H9 (cell line): Measurements from ENCODE around the gene LMAN1. TPM values are rescaled to one million over a fixed set of nuclear protein-coding genes. Genes with fewer than 3 reads are reported as not detected.

Experiments
- DNase-seq: peaks from one replicate; pipeline ENCODE4 v3.0.0-alpha.2; 2017
- H2AFZ ChIP-seq: one replicate; pipeline ENCODE4 v1.6.1; 2013; ENCODE audit warnings: mild to moderate bottlenecking, low read length, control low read depth, moderate library complexity
- H2AK5ac ChIP-seq: 2 replicates; pipeline ENCODE4 v1.6.1; 2013; ENCODE audit warnings: low read length, control low read depth, mixed read lengths; ENCODE audit not compliant: insufficient read length
- H2BK120ac ChIP-seq: one replicate; pipeline ENCODE4 v1.6.1; 2013; ENCODE audit warnings: low read depth, mild to moderate bottlenecking, low read length, control low read depth, inconsistent platforms; ENCODE audit not compliant: poor library complexity, severe bottlenecking
- H2BK12ac ChIP-seq: 2 replicates; pipeline ENCODE4 v1.6.1; 2013; ENCODE audit warnings: low read length, control low read depth, mixed read lengths, low read depth; ENCODE audit not compliant: insufficient read length
- H2BK15ac ChIP-seq: 2 replicates; pipeline ENCODE4 v1.6.1; 2013; ENCODE audit warnings: low read depth, low read length, control low read depth
- H2BK20ac ChIP-seq: one replicate; pipeline ENCODE4 v1.6.1; 2013; ENCODE audit warnings: low read depth, mild to moderate bottlenecking, low read length, control low read depth, inconsistent platforms; ENCODE audit not compliant: poor library complexity, severe bottlenecking
- H2BK5ac ChIP-seq: 2 replicates; pipeline ENCODE4 v1.6.1; 2013; ENCODE audit warnings: low read length, control low read depth, mixed read lengths; ENCODE audit not compliant: insufficient read length
- H3K14ac ChIP-seq: 2 replicates; pipeline ENCODE4 v1.6.1; 2013; ENCODE audit warnings: low read length, control low read depth; ENCODE audit not compliant: insufficient read depth
- H3K18ac ChIP-seq: 2 replicates; pipeline ENCODE4 v1.6.1; 2013; ENCODE audit warnings: low read depth, mild to moderate bottlenecking, mixed read lengths, low read length, control low read depth; ENCODE audit not compliant: insufficient read length
- H3K23ac ChIP-seq: 2 replicates; pipeline ENCODE4 v1.6.1; 2013; ENCODE audit warnings: low read length, control low read depth, mixed read lengths, low read depth; ENCODE audit not compliant: insufficient read length
- H3K23me2 ChIP-seq: 2 replicates; pipeline ENCODE4 v1.6.1; 2013; ENCODE audit warnings: low read depth, mild to moderate bottlenecking, mixed read lengths, low read length, control low read depth; ENCODE audit not compliant: insufficient read length, poor library complexity, severe bottlenecking
- H3K27ac ChIP-seq: 2 replicates; pipeline ENCODE4 v1.5.1; 2013; ENCODE audit warnings: low read length, control low read depth, mixed read lengths, low read depth; ENCODE audit not compliant: insufficient read length
- H3K27me3 ChIP-seq: 2 replicates; pipeline ENCODE4 v1.6.1; 2013; ENCODE audit warnings: low read length, control low read depth, inconsistent platforms; ENCODE audit not compliant: insufficient read depth
- H3K4ac ChIP-seq: 2 replicates; pipeline ENCODE4 v1.6.1; 2013; ENCODE audit warnings: low read depth, mild to moderate bottlenecking, control low read depth, inconsistent platforms, low read length, moderate library complexity
- H3K4me1 ChIP-seq: 2 replicates; pipeline ENCODE4 v1.6.1; 2013; ENCODE audit warnings: low read length, control low read depth, inconsistent platforms; ENCODE audit not compliant: insufficient read depth
- H3K4me2 ChIP-seq: 2 replicates; pipeline ENCODE4 v1.6.1; 2013; ENCODE audit warnings: low read length, control low read depth, mixed read lengths; ENCODE audit not compliant: insufficient read length, insufficient read depth
- H3K56ac ChIP-seq: 2 replicates; pipeline ENCODE4 v1.6.1; 2013; ENCODE audit warnings: low read depth, mild to moderate bottlenecking, mixed read lengths, low read length, control low read depth; ENCODE audit not compliant: insufficient read length
- H3K79me1 ChIP-seq: 2 replicates; pipeline ENCODE4 v1.6.1; 2013; ENCODE audit warnings: low read depth, mild to moderate bottlenecking, moderate library complexity, low read length, control low read depth, inconsistent platforms; ENCODE audit not compliant: insufficient read depth, poor library complexity, severe bottlenecking
- H3K79me2 ChIP-seq: 2 replicates; pipeline ENCODE4 v1.6.1; 2013; ENCODE audit warnings: low read length, control low read depth, inconsistent platforms; ENCODE audit not compliant: insufficient read depth
- H3K9ac ChIP-seq: 2 replicates; pipeline ENCODE4 v1.6.1; 2013; ENCODE audit warnings: low read length, control low read depth, mixed read lengths; ENCODE audit not compliant: insufficient read length; ENCODE audit errors: extremely low read depth
- H3K9me3 ChIP-seq: one replicate; pipeline ENCODE4 v1.6.1; 2013; ENCODE audit warnings: low read depth, low read length, inconsistent platforms; ENCODE audit not compliant: control insufficient read depth
- H3T11ph ChIP-seq: one replicate; pipeline ENCODE4 v1.6.1; 2013; ENCODE audit warnings: mild to moderate bottlenecking, low read length, control low read depth, inconsistent platforms
- H4K20me1 ChIP-seq: one replicate; pipeline ENCODE4 v1.6.1; 2013; ENCODE audit not compliant: control insufficient read depth, insufficient read length, insufficient read depth
- H4K5ac ChIP-seq: 2 replicates; pipeline ENCODE4 v1.6.1; 2013; ENCODE audit warnings: low read depth, mild to moderate bottlenecking, mixed read lengths, low read length, control low read depth; ENCODE audit not compliant: insufficient read length
- H4K8ac ChIP-seq: replicated peaks from 2 replicates; pipeline ENCODE4 v1.6.1; 2013; ENCODE audit warnings: low read length, control low read depth, mixed read lengths, low read depth; ENCODE audit not compliant: insufficient read length
- H4K91ac ChIP-seq: 2 replicates; pipeline ENCODE4 v1.6.1; 2013; ENCODE audit warnings: low read depth, mild to moderate bottlenecking, moderate library complexity, mixed read lengths, low read length, control low read depth; ENCODE audit not compliant: insufficient read length
- H3K27ac Mint-ChIP-seq, 3 experiments: 2 replicates in 2 of 3; 3 replicates in 1 of 3; pipeline ENCODE4 v1.8.0; 2020 to 2021; ENCODE audit warnings: mixed read lengths in 3 of 3, mild to moderate bottlenecking in 1 of 3, moderate library complexity in 1 of 3
- H3K27me3 Mint-ChIP-seq: 2 replicates; pipeline ENCODE4 v1.8.0; 2021; ENCODE audit warnings: low read depth, mild to moderate bottlenecking, moderate library complexity, mixed read lengths
- H3K36me3 Mint-ChIP-seq, 3 experiments: 2 replicates in 2 of 3; 3 replicates in 1 of 3; pipeline ENCODE4 v1.8.0; 2020 to 2021; ENCODE audit warnings: low read depth in 3 of 3, mixed read lengths in 3 of 3; ENCODE audit not compliant: insufficient read depth in 1 of 3
- H3K4me1 Mint-ChIP-seq, 2 experiments: 2 replicates each; pipeline ENCODE4 v1.8.0; 2020; ENCODE audit warnings: mixed read lengths in 2 of 2
- H3K4me3 Mint-ChIP-seq, 2 experiments: 2 replicates in 1 of 2; 3 replicates in 1 of 2; pipeline ENCODE4 v1.8.0; 2020 to 2021; ENCODE audit warnings: mild to moderate bottlenecking in 2 of 2, mixed read lengths in 2 of 2, moderate library complexity in 1 of 2
- H3K9me3 Mint-ChIP-seq, 2 experiments: 2 replicates in 1 of 2; 3 replicates in 1 of 2; pipeline ENCODE4 v1.8.0; 2020; ENCODE audit warnings: mild to moderate bottlenecking in 2 of 2, mixed read lengths in 2 of 2, moderate library complexity in 1 of 2
- CTCF ChIP-seq: fragments of 200-600 bp; sonication (generic); conservative IDR thresholded peaks from 3 replicates; pipeline ENCODE4 v1.8.0; 2021; ENCODE audit warnings: antibody characterized with exemption, mild to moderate bottlenecking
- WGBS: extraction: QIAGEN DNeasy Blood & Tissue Kit; methylation state at CpG from one replicate; pipeline ENCODE4 v1.1.7; 2013; ENCODE audit warnings: missing lambda C conversion rate, low lambda C conversion rate, mixed read lengths; ENCODE audit not compliant: insufficient read length; ENCODE audit errors: extremely low coverage; 5-methylcytosine and 5-hydroxymethylcytosine counted together
- total RNA-seq: library from RNA; stranded (reverse); gene quantifications from 2 replicates; pipeline ENCODE4 v1.2.1, GENCODE V29; 2021

LMAN1 gene
- total RNA-seq, 1 experiment from 2014 or later: 63.6 TPM

- no peak overlapping the region for H4K91ac ChIP-seq
- H4K5ac ChIP-seq: no peak overlapping the region
- no peak overlapping the region for H3K56ac ChIP-seq
- H3K27me3 Mint-ChIP-seq: peaks cover 99% of the 10 kb centered on the region
- no peak overlapping the region for H2AK5ac ChIP-seq
- no peak overlapping the region for H3K4ac ChIP-seq
- no peaks in the 10 kb centered on the region for H3K79me2 ChIP-seq
- H2AFZ ChIP-seq: no peak overlapping the region
- no peak overlapping the region for H2BK15ac ChIP-seq
- no peak overlapping the region for H2BK5ac ChIP-seq
- H3K4me1 Mint-ChIP-seq: peaks cover 19 to 24% of the 10 kb centered on the region in 2 experiments
- H3K23me2 ChIP-seq: peaks cover 4% of the 10 kb centered on the region
- H3K27me3 ChIP-seq: peaks cover 32% of the 10 kb centered on the region
- H2BK20ac ChIP-seq: no peak overlapping the region
- H3K18ac ChIP-seq: no peak overlapping the region
- H3K79me1 ChIP-seq: no peaks in the 10 kb centered on the region
- no peak overlapping the region for H3K27ac ChIP-seq
- no peak overlapping the region for H3K27ac Mint-ChIP-seq
- no peak overlapping the region for H3T11ph ChIP-seq
- no peak for TF ChIP-seq CTCF
- DNase-seq: no peak
- no peaks in the 10 kb centered on the region for H3K9me3 ChIP-seq
- H3K4me3 Mint-ChIP-seq: no peak overlapping the region
- WGBS: no CpG with 5 or more reads among the region's 3 CpGs
- H3K4me1 ChIP-seq: no peaks in the 10 kb centered on the region
- H3K9ac ChIP-seq: no peak overlapping the region
- no peak overlapping the region for H2BK120ac ChIP-seq
- H3K9me3 Mint-ChIP-seq: peaks cover 0 to 5% of the 10 kb centered on the region in 2 experiments; a peak in 1 of 5 replicates
- H2BK12ac ChIP-seq: no peak overlapping the region
- no peak overlapping the region for H4K8ac ChIP-seq
- H3K36me3 Mint-ChIP-seq: no peaks in the 10 kb centered on the region
- no peak overlapping the region for H3K23ac ChIP-seq
- H3K14ac ChIP-seq: no peak overlapping the region
- H4K20me1 ChIP-seq: no peaks in the 10 kb centered on the region
- no peak overlapping the region for H3K4me2 ChIP-seq
These were observed 79.9 kb downstream of the LMAN1 start for GRCh38 chr18:59279193-59279592.
